ENCODE measurements around the gene SLC3A2.

DNA sequence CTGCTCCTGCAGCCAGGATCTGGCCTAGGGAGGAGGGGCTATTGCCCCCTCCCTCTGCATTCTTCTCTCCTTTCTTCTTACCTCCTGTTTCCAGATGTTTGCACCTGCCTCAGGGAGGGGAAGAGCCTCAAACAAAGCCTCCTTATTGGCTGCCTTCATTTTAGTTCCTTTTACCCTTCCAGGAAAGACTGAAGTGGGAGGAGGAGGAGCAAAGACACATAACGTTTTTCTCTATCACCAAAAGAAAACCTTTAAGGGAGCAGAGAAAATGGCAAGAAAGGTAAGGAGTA is 53.7 kb downstream of the SLC3A2 start:
- TF ChIP-seq, protein P1, sequence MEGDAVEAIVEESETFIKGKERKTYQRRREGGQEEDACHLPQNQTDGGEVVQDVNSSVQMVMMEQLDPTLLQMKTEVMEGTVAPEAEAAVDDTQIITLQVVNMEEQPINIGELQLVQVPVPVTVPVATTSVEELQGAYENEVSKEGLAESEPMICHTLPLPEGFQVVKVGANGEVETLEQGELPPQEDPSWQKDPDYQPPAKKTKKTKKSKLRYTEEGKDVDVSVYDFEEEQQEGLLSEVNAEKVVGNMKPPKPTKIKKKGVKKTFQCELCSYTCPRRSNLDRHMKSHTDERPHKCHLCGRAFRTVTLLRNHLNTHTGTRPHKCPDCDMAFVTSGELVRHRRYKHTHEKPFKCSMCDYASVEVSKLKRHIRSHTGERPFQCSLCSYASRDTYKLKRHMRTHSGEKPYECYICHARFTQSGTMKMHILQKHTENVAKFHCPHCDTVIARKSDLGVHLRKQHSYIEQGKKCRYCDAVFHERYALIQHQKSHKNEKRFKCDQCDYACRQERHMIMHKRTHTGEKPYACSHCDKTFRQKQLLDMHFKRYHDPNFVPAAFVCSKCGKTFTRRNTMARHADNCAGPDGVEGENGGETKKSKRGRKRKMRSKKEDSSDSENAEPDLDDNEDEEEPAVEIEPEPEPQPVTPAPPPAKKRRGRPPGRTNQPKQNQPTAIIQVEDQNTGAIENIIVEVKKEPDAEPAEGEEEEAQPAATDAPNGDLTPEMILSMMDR (IDR thresholded peaks at IDR 0.05; ENCODE audit: insufficient read depth, low read depth, low read length): no peak
- TF ChIP-seq EZH2 (IDR thresholded peaks at IDR 0.05; ENCODE audit: insufficient read depth, low read length): no peak

Measured in astrocyte (in vitro differentiated cells and primary cell).